ENCODE measurements around the gene TTC34.

TTC34 gene

GRCh38 chr1:2803931-2804627, 2.6 kb upstream of the TTC34 start:
- TF ChIP-seq GATA2 (IDR thresholded peaks at IDR 0.05; ENCODE audit: low read depth, low read length) (no peak), GATA3 (IDR thresholded peaks at IDR 0.05; ENCODE audit: low read depth, low read length) (no peak)

- TF ChIP-seq GATA3 (IDR thresholded peaks at IDR 0.05; ENCODE audit: low read depth, low read length) (no peak), GATA2 (IDR thresholded peaks at IDR 0.05; ENCODE audit: low read depth, low read length) (no peak)
Measured at GRCh38 chr1:2803086-2803930, 1.8 kb upstream of the TTC34 start.

GRCh38 chr1:2802421-2802961, 998 bp upstream of the TTC34 start:
- TF ChIP-seq GATA2 (IDR thresholded peaks at IDR 0.05; ENCODE audit: low read depth, low read length) (no peak), GATA3 (IDR thresholded peaks at IDR 0.05; ENCODE audit: low read depth, low read length) (no peak)

- no peak for TF ChIP-seq GATA3 (IDR thresholded peaks at IDR 0.05; ENCODE audit: low read depth, low read length)
- no peak for TF ChIP-seq GATA2 (IDR thresholded peaks at IDR 0.05; ENCODE audit: low read depth, low read length)
Measured at GRCh38 chr1:2801046-2801445, 447 bp downstream of the TTC34 start.

- TF ChIP-seq GATA3 (IDR thresholded peaks at IDR 0.05; ENCODE audit: low read depth, low read length) (no peak), GATA2 (IDR thresholded peaks at IDR 0.05; ENCODE audit: low read depth, low read length) (no peak)
Measured at GRCh38 chr1:2800664-2801045, 838 bp downstream of the TTC34 start.

- TF ChIP-seq GATA2 (IDR thresholded peaks at IDR 0.05; ENCODE audit: low read depth, low read length): no peak
- TF ChIP-seq GATA3 (IDR thresholded peaks at IDR 0.05; ENCODE audit: low read depth, low read length): no peak
Measured at GRCh38 chr1:2799811-2800663, 1.5 kb downstream of the TTC34 start.

- TF ChIP-seq GATA3 (IDR thresholded peaks at IDR 0.05; ENCODE audit: low read depth, low read length) (no peak), GATA2 (IDR thresholded peaks at IDR 0.05; ENCODE audit: low read depth, low read length) (no peak)
Measured at GRCh38 chr1:2797741-2798016, 3.8 kb downstream of the TTC34 start.

- TF ChIP-seq GATA3 (IDR thresholded peaks at IDR 0.05; ENCODE audit: low read depth, low read length): no peak
- TF ChIP-seq GATA2 (IDR thresholded peaks at IDR 0.05; ENCODE audit: low read depth, low read length): no peak
Measured at GRCh38 chr1:2796890-2797740, 4.4 kb downstream of the TTC34 start.

GRCh38 chr1:2795926-2796325, 5.6 kb downstream of the TTC34 start:
- no peak for TF ChIP-seq GATA2 (IDR thresholded peaks at IDR 0.05; ENCODE audit: low read depth, low read length)
- TF ChIP-seq GATA3 (IDR thresholded peaks at IDR 0.05; ENCODE audit: low read depth, low read length): no peak

GRCh38 chr1:2791027-2791760, 10.3 kb downstream of the TTC34 start:
- TF ChIP-seq GATA2 (IDR thresholded peaks at IDR 0.05; ENCODE audit: low read depth, low read length): no peak

- TF ChIP-seq GATA3 (IDR thresholded peaks at IDR 0.05; ENCODE audit: low read depth, low read length): no peak
- TF ChIP-seq GATA2 (IDR thresholded peaks at IDR 0.05; ENCODE audit: low read depth, low read length): no peak
Measured at GRCh38 chr1:2789986-2790581, 11.4 kb downstream of the TTC34 start.

GRCh38 chr1:2789164-2789985, 12.1 kb downstream of the TTC34 start:
- no peak for TF ChIP-seq GATA3 (IDR thresholded peaks at IDR 0.05; ENCODE audit: low read depth, low read length)
